GM23338 (cell line): Measurements from ENCODE around the gene TGM6. TPM values are rescaled to one million over a fixed set of nuclear protein-coding genes. Genes with fewer than 3 reads are reported as not detected.

Experiments
- ATAC-seq: fragments of 200-7000 bp; cut with Tn5 transposase; 3 replicates; pipeline ENCODE4 v1.9.1; 2020
- DNase-seq: peaks from one replicate; pipeline ENCODE4 v3.0.0-alpha.2; 2015; ENCODE audit warnings: low spot score
- H2AFZ ChIP-seq: fragments of 200-600 bp; sonication (generic); 2 replicates; pipeline ENCODE4 v1.8.0; 2016; ENCODE audit warnings: antibody characterized with exemption, mild to moderate bottlenecking, moderate library complexity
- H3F3A ChIP-seq: fragments of 200-600 bp; sonication (generic); replicated peaks from 2 replicates; pipeline ENCODE4 v1.8.0; 2017; ENCODE audit warnings: antibody characterized with exemption, mixed run types, low read depth
- H3K27ac ChIP-seq: fragments of 200-600 bp; sonication (generic); 2 replicates; pipeline ENCODE4 v1.6.1; 2016; ENCODE audit warnings: low read depth
- H3K27me3 ChIP-seq: fragments of 200-600 bp; sonication (generic); 2 replicates; pipeline ENCODE4 v1.8.0; 2016; ENCODE audit warnings: mild to moderate bottlenecking, mixed run types, moderate library complexity; ENCODE audit not compliant: insufficient read depth
- H3K36me3 ChIP-seq: fragments of 200-600 bp; sonication (generic); 2 replicates; pipeline ENCODE4 v1.8.0; 2016; ENCODE audit warnings: mild to moderate bottlenecking; ENCODE audit not compliant: insufficient read depth
- H3K4me1 ChIP-seq: fragments of 200-600 bp; sonication (generic); 2 replicates; pipeline ENCODE4 v1.8.0; 2016; ENCODE audit warnings: mild to moderate bottlenecking, moderate library complexity; ENCODE audit not compliant: insufficient read depth
- H3K4me2 ChIP-seq: fragments of 200-600 bp; sonication (generic); 2 replicates; pipeline ENCODE4 v1.7.1; 2017; ENCODE audit warnings: mixed run types
- H3K4me3 ChIP-seq: fragments of 200-600 bp; sonication (generic); 2 replicates; pipeline ENCODE4 v1.6.1; 2016; ENCODE audit warnings: mixed run types
- H3K79me2 ChIP-seq: fragments of 200-600 bp; sonication (generic); replicated peaks from 2 replicates; pipeline ENCODE4 v1.8.0; 2017; ENCODE audit warnings: mild to moderate bottlenecking; ENCODE audit not compliant: insufficient read depth
- H3K9me2 ChIP-seq: fragments of 200-600 bp; sonication (generic); 2 replicates; pipeline ENCODE4 v1.8.0; 2017; ENCODE audit not compliant: insufficient read depth
- H4K20me1 ChIP-seq: fragments of 200-600 bp; sonication (generic); replicated peaks from 2 replicates; pipeline ENCODE4 v1.8.0; 2017; ENCODE audit warnings: mild to moderate bottlenecking; ENCODE audit not compliant: insufficient read depth
- H3K27ac Mint-ChIP-seq: 2 replicates; pipeline ENCODE4 v1.8.0; 2020; ENCODE audit warnings: inconsistent platforms, mild to moderate bottlenecking, moderate library complexity, mixed read lengths
- H3K27me3 Mint-ChIP-seq: 3 replicates; pipeline ENCODE4 v1.8.0; 2022; ENCODE audit warnings: low read depth, mild to moderate bottlenecking, moderate library complexity, mixed read lengths, inconsistent platforms; ENCODE audit not compliant: insufficient read depth, poor library complexity
- H3K36me3 Mint-ChIP-seq: 3 replicates; pipeline ENCODE4 v1.8.0; 2021; ENCODE audit warnings: low read depth, mild to moderate bottlenecking, inconsistent platforms, moderate library complexity, mixed read lengths
- H3K4me1 Mint-ChIP-seq: 3 replicates; pipeline ENCODE4 v1.8.0; 2020; ENCODE audit warnings: mild to moderate bottlenecking, inconsistent platforms, mixed read lengths
- H3K4me3 Mint-ChIP-seq: 3 replicates; pipeline ENCODE4 v1.8.0; 2021; ENCODE audit warnings: moderate library complexity, mild to moderate bottlenecking, inconsistent platforms, mixed read lengths
- H3K9me3 Mint-ChIP-seq: 3 replicates; pipeline ENCODE4 v1.8.0; 2020; ENCODE audit warnings: moderate library complexity, mild to moderate bottlenecking, inconsistent platforms, mixed read lengths
- CREB1 ChIP-seq: fragments of 250-450 bp; sonication (Bioruptor Pico); IDR thresholded peaks from 2 replicates; pipeline ENCODE4 v1.5.0; 2020; ENCODE audit warnings: low read depth, mild to moderate bottlenecking, moderate library complexity
- CTCF ChIP-seq, 2 experiments: fragments of 200-600 bp in 1 of 2; sonication (generic) in 1 of 2; conservative IDR thresholded peaks; 2 replicates each; pipeline versions ENCODE4 v1.5.1 to v1.6.1; 2016 to 2017; ENCODE audit warnings: antibody characterized with exemption in 2 of 2, low read depth in 2 of 2, mild to moderate bottlenecking in 2 of 2, moderate library complexity in 1 of 2
- ETS1 ChIP-seq: IDR thresholded peaks from 2 replicates; pipeline ENCODE4 v1.6.1; 2016; ENCODE audit warnings: antibody characterized with exemption
- EZH2 ChIP-seq: fragments of 200-600 bp; sonication (generic); IDR thresholded peaks from one replicate; pipeline ENCODE4 v1.8.0; 2017; ENCODE audit warnings: antibody characterized with exemption, mild to moderate bottlenecking, low read depth; ENCODE audit not compliant: unreplicated experiment
- EZH2phosphoT487 ChIP-seq: fragments of 200-600 bp; sonication (generic); IDR thresholded peaks from one replicate; pipeline ENCODE4 v1.8.1; 2018; ENCODE audit warnings: antibody characterized with exemption; ENCODE audit not compliant: unreplicated experiment
- JUNB ChIP-seq: IDR thresholded peaks from one replicate; pipeline ENCODE4 v1.6.1; 2016; ENCODE audit warnings: antibody characterized with exemption; ENCODE audit not compliant: unreplicated experiment
- NANOG ChIP-seq: IDR thresholded peaks from 2 replicates; pipeline ENCODE4 v1.6.1; 2016; ENCODE audit warnings: antibody characterized with exemption, borderline replicate concordance
- POLR2AphosphoS5 ChIP-seq: IDR thresholded peaks from 2 replicates; pipeline ENCODE4 v1.6.1; 2016; ENCODE audit warnings: antibody characterized with exemption, low read depth
- REST ChIP-seq: IDR thresholded peaks from one replicate; pipeline ENCODE4 v1.6.1; 2018; ENCODE audit warnings: antibody characterized with exemption; ENCODE audit not compliant: unreplicated experiment
- STAT1 ChIP-seq: IDR thresholded peaks from one replicate; pipeline ENCODE4 v1.6.1; 2016; ENCODE audit warnings: antibody characterized with exemption; ENCODE audit not compliant: unreplicated experiment
- ZNF114 ChIP-seq: fragments of 250-450 bp; sonication (Bioruptor Pico); IDR thresholded peaks from 2 replicates; pipeline ENCODE4 v1.5.0; 2020; ENCODE audit warnings: mild to moderate bottlenecking, moderate library complexity
- ZNF331 ChIP-seq: fragments of 250-450 bp; sonication (Bioruptor Pico); IDR thresholded peaks from 2 replicates; pipeline ENCODE4 v1.5.0; 2020; ENCODE audit warnings: low read depth, mild to moderate bottlenecking, moderate library complexity
- ZNF462 ChIP-seq: fragments of 250-450 bp; sonication (Bioruptor Pico); IDR thresholded peaks from 2 replicates; pipeline ENCODE4 v1.5.0; 2020; ENCODE audit warnings: mild to moderate bottlenecking, moderate library complexity
- polyA plus RNA-seq: library from polyadenylated mRNA; unstranded; fragments of >200 nt; fragmentation: Nextera tagmentation; extraction: Ambion mirVana; gene quantifications from 2 replicates; pipeline ENCODE4 v1.2.1, GENCODE V29; 2016
- total RNA-seq: library from RNA; depleted of rRNA; stranded (reverse); fragments of >200 nt; shearing (Covaris generic); gene quantifications from 2 replicates; pipeline ENCODE4 v1.2.3, GENCODE V29; 2014

TGM6 gene
- total and polyA plus RNA-seq, 2 experiments from 2014 or later = not detected

- Histone ChIP-seq H3K9me2 (no peaks in the 10 kb centered on the region), H3F3A (no peaks in the 10 kb centered on the region), H4K20me1 (peaks cover 14% of the 10 kb centered on the region), H3K27ac (no peak overlapping the region), H2AFZ (no peak overlapping the region), H3K79me2 (peaks cover 20% of the 10 kb centered on the region), H3K27me3 (no peaks in the 10 kb centered on the region), H3K4me1 (peaks cover 4% of the 10 kb centered on the region; the same call in 1 of the 2 replicates), H3K4me2 (no peak overlapping the region), H3K4me3 (no peak overlapping the region), H3K36me3 (no peaks in the 10 kb centered on the region)
- H3K27me3 Mint-ChIP-seq = peaks cover 15% of the 10 kb centered on the region
- no peak overlapping the region for H3K27ac Mint-ChIP-seq
- ATAC-seq (no peak), DNase-seq (no peak)
- peaks cover 21% of the 10 kb centered on the region for H3K36me3 Mint-ChIP-seq
- TF ChIP-seq STAT1 = no peak
- no peak for TF ChIP-seq ETS1
- no peak for TF ChIP-seq JUNB
- TF ChIP-seq CTCF (conservative IDR thresholded peaks at IDR 0.05; ENCODE audit: low read depth in 2 of 2) = no peak
- TF ChIP-seq ZNF114 (CRISPR knock-in tag) = no peak
- TF ChIP-seq EZH2phosphoT487 = no peak
- no peak for TF ChIP-seq ZNF331
- no peak for TF ChIP-seq EZH2
- no peak for TF ChIP-seq CREB1 (CRISPR knock-in tag)
- TF ChIP-seq NANOG = no peak
- TF ChIP-seq ZNF462 (CRISPR knock-in tag) = no peak
- no peak for TF ChIP-seq POLR2AphosphoS5
- TF ChIP-seq REST = no peak
- H3K4me3 Mint-ChIP-seq = no peak overlapping the region
- H3K9me3 Mint-ChIP-seq = no peaks in the 10 kb centered on the region
- peaks cover 27% of the 10 kb centered on the region for H3K4me1 Mint-ChIP-seq
These were observed 92.8 kb downstream of the TGM6 start for GRCh38 chr20:2473516-2473915.
